HG02642 (cell line): ENCODE results near the gene TEAD3.
"Not testable (repeated sequence)": the region's sequence is repeated elsewhere in the genome, so short reads cannot be mapped to it uniquely, and the experiment has no call there.

Source experiments
- ATAC-seq: cut with Tn5 transposase; IDR thresholded peaks from one replicate; pipeline ENCODE4 v1.9.1; 2021; ENCODE audit warnings: mild to moderate bottlenecking; ENCODE audit not compliant: unreplicated experiment, poor library complexity

TEAD3 gene

DNA sequence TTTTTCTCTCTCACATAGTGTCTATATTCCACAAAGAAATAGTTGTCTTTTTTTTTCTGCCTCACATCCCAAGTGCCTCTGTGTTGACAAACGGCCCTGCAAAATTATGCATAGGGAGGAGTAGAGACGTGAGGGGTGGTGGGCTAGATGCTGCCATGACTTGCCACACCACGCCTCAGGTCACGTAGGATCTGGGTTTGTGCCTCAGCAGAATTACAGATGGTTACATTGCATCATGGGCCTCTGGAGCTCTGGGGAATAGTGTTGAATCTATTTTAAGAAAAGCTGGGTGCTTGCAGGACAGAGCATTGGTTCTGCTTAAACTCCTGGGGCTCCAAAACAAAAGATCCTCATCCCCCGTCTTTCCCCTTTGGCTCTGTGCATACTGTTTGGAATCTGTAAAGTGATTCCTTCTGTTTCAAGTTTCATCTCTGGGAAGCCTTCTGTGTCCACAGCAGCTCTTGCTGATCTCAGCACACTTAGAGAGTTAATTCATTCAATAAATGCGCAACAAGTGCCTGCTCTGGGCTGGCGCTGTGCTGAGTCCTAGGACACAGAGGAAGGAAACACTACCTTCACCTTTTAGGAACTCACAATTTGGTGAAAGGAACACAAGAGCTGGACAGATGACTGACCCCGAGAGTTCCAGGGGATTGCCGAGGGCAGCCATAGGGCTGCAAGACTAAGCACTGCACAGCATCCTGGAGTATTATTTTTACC lies 42.3 kb downstream of the TEAD3 start:
- ATAC-seq = no peak

DNA sequence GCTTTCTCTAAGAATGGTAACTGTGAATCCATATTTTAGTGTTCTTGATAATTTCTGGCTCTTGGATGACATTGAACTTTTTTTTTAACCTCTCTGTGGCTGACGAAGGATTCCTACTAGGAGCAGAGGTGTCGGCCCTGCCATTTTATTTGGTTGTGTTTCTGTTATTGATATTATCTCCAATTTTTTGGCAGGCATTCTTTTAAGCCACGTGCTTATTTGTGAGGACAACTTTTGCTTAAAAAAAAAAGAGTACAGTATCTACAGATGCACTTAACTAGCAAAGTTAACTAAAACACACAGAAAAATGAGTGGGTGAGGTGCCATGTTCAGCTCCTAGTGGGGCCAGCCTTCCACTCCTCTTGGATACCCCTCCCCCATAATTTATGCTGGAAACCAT lies 43.6 kb downstream of the TEAD3 start:
- no peak for ATAC-seq

DNA sequence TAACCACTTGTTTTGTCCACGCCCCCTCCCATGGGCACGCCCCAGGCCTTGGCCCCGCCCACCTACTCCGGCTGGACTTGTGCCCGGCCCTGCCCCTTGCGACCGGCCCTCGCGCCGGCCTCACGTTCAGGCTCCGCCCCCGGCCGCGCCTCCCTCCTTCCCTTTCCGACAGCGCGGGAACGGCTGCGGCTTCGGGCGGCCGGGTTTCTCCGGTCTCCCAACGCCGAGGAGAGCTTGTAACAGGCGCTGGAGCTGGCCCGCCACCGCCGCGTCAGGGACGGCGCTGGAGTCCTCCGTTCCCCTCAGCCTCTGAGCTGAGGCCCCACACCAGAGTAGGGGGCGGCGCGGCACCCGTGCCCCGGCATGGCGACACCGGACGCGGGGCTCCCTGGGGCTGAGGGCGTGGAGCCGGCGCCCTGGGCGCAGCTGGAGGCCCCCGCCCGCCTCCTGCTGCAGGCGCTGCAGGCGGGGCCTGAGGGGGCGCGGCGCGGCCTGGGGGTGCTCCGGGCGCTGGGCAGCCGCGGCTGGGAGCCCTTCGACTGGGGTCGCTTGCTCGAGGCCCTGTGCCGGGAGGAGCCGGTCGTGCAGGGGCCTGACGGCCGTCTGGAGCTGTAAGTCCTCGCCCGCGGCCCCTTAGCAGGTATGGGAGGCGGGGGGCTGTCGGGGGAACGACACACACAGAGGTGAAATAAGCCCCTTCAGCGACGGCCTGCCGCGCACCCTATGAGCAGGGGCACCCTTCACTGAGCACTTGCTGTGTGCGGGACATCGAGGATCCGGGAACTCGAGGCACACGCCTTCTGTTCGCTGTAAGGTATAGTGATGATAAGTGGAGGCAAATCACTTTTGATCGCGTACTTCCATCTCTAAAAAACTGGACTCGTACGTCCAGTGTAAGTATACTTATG lies 44.4 kb downstream of the TEAD3 start, which contains the start of gene FANCE:
Gene FANCE (plus strand): TSS at position 156 of the 908 bp plus-strand sequence. CDS start 208 bp downstream, at position 364.
- ATAC-seq = peak; percentile 93

DNA sequence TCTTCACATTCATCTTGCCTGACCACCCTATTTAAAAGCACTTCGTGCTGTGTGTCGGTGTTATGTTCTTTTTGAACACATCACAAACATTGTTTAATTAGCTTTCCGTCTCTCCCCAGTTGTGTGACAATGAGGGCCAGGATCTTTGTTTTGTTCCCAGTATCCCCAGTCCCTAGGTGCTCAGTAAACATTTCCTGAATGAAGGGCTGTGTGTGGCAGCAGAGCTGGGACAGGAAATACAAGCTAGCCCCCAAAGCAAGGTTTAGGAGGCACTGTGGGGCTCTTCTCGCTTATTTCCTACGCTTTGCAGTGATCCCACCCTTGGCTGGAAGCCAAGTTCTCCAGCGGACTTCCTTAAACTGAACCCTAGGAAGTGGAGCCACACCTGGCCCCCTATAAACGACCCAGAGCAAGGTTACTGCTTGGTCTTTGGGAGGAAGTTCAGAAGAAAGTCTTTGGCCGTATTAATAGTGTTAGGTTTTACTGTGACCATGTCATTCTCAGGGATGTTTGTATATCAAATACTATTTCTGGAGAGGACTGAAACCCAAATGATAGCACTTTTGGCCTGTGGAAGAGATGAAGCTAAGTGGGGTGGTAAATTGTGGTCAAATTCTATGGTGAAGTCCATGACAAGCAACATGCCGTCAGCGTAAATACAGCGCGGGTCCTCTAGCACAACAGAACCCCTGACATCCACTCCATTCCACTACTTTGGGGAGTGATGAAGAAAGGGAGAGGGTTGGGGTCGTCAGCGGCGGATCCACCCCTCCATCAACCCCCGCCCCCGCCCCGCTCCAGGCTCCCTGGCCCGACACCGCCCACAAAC lies 45.3 kb downstream of the TEAD3 start:
- no peak for ATAC-seq

DNA sequence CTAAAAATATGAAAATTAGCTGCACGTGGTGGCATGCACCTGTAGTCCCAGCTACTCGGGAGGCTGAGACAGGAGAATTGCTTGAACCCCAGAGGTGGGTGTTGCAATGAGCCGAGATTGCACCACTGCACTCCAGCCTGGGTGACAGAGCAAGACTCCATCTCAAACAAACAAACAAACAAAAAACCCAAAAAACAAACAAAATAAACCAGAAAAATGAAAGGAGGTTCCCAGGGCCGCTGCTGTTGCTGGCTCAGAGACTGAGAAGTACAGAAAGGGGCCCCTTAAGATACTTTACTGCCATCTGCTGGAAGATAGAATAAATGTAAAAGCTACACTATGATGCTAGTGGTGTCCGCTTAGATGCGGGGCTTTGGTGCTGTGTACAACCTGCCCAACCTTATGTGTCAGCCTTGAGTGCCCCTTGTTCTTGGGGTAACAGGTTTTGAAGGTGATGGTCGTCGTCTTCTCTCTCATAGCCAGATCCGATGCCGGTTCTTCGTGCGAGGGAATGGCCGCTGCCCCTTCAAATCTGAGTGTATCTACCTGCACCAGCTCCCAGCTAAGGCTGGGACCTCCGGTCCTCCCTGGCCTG lies 47.5 kb downstream of the TEAD3 start:
- no peak for ATAC-seq

DNA sequence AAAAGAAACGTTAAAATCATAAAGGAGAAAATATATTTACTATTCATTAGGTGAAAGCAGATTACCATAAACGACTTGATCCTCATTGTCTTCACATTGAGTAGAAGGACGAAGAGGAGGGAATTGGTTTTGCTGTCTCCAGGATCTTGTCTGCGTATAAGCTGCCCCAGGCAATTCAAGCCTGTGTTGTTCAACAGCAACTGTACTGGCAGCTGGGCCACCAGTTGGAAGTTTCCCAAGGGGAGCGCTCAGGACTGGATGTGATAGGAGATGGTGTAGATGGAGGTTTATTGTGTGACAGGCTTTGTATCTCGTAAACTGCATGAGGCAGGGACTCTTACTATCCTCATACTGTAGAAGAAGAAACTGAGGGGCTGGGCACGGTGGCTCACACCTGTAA lies 48.7 kb downstream of the TEAD3 start:
- ATAC-seq = no peak

DNA sequence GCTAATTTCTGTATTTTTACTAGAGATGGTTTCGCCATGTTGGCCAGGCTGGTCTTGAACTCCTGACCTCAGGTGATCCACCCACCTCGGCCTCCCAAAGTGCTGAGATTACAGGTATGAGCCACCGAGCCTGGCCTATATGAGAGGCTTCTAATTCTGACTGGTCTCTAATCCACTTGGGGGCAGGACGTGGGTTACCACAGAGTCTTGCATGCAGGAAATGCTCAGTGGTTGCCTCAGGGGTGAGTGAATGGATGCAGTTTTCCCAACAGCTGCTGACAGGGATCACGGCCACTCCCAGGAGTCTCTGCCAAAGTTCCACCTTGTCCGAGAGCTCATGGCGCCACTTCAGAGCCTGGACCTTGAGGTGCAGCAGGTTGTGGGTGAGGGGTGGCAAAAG lies 51.2 kb downstream of the TEAD3 start:
- ATAC-seq = no peak

DNA sequence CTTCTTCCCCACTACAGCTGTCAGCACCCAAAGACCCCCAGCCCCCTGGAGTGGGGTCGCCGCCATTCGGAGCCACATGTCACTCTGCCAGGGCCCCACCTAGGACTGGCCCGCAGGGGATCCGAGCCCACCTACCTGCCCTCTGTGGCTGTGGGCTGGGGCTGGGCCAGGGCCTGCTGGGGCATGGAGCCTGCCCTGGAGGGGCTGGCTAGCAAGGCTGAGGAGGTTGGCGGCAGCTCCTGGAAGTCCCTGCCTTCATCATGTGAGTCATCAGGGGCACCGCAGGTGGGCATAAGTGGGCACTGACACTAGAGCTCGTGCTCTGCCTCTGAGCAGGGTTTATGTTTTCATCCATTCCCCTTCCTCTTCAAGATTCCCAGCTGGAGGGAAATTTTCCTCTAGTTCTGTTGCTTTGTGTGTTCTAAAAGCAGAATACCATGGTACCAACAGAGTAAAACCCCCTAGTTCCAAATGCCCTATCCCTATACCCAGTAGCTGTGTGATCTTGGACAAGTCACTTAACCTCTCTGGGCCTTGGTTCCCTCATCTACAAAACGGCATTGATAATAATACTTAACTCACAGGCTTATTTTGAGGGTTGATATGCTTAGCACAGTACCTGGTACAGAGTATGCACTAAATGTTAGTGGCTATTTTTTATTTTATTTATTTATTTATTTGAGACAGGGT lies 53.4 kb downstream of the TEAD3 start:
- ATAC-seq = no peak

DNA sequence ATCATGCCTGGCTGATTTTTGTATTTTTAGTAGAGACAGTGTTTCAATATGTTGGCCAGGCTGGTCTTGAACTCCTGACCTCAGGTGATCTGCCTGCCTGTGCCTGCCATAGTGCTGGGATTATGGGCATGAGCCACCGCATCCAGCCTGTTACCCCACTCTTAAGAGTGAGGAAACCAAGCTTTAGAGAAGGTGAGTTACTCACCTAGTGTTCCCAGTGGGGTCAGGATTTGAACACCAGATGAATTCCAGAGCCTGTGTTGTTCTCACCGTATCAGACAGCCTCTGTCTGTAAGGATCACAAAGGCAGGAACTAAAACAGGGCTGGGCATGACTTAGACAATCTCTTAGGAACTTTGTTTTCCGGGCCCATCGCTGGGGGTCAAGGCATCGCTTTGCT lies 54.2 kb downstream of the TEAD3 start:
- no peak for ATAC-seq

DNA sequence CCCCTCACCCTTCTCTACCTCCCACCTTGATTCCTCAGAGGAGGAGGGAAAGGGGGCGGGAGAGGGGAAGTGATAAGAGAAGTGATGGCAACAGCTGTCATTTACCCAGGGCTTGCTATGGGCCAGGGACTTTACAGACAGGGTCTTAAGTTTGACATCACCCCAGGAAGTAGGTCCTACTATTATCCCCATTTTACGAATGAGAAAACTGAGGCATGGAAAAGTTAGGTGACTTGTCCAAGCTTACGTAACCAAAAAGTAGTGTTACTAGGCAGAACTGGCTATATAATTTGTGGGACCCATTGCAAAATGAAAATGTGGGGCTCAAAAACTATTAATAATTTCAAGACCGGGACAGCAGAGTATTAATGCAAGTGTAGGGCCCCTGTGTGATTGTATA lies 55.2 kb downstream of the TEAD3 start:
- ATAC-seq = no peak

DNA sequence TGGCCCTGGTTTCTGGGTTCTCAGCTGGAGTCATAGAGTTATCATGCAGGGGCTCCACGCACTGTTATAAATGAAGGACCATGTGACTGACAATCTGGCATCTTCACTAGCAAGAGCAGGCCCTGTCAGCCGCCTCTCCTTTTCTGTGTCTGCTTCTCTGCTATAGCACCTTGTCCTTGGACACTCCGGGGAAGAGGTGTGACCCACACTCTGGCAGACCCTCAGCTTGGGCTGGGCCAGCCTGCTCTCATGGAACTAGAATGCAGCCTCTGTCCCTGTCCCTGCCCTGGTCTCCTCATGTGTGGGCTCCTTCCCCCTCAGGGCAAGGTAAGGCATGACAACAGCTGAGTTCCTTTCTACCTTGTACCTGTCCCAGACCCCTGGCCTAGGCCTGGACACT lies 55.7 kb downstream of the TEAD3 start:
- no peak for ATAC-seq

DNA sequence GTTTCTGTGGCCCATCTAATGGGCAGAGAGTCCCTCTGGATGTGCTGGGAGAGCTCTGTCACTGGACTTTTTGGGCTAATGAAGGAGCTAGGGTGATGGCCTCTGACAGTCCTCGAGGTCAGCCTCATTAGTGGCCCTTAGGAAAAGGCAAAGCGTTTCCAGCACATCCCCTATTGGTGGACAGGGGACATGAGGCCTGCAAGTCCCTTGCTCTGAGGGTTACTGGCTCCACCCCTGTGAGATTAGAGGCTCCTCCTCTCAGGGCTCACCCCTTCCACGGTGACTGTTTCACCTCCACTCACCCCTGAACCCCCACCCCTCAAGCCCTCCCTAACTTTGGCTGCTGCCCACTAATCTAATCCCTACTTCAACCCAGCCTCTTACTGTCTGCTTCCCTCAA lies 57.6 kb downstream of the TEAD3 start:
- ATAC-seq = no peak

DNA sequence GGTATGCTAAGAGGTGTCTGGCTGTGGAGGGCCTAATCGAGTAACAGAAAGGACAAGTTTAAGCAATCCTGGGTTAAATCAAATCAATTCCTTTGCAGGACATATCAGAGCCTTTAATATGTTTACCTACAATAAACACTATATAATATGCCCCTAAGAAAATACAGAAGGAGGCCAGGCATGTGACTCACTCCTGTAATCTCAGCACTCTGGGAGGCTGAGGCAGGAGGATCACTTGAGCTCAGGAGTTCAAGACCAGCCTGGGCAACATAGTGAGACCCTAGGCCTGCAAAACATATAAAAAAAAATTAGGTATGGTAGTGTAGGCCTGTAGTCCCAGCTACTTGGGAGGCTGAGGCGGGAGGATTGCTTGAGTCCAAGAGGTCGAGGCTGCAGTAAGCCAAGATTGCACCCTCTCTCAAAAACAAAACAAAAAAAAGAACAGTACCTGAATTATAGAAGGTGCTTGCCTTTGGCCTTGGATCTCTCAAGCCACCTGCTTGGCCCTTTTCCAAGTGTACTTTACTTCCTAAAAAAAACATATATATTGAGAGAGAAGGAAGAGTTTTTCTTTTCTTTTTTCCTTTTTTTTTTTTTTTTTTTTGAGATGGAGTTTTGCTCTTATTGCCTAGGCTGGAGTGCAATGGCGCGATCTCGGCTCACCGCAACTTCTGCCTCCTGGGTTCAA lies 58.4 kb downstream of the TEAD3 start:
- not testable (repeated sequence) for ATAC-seq

DNA sequence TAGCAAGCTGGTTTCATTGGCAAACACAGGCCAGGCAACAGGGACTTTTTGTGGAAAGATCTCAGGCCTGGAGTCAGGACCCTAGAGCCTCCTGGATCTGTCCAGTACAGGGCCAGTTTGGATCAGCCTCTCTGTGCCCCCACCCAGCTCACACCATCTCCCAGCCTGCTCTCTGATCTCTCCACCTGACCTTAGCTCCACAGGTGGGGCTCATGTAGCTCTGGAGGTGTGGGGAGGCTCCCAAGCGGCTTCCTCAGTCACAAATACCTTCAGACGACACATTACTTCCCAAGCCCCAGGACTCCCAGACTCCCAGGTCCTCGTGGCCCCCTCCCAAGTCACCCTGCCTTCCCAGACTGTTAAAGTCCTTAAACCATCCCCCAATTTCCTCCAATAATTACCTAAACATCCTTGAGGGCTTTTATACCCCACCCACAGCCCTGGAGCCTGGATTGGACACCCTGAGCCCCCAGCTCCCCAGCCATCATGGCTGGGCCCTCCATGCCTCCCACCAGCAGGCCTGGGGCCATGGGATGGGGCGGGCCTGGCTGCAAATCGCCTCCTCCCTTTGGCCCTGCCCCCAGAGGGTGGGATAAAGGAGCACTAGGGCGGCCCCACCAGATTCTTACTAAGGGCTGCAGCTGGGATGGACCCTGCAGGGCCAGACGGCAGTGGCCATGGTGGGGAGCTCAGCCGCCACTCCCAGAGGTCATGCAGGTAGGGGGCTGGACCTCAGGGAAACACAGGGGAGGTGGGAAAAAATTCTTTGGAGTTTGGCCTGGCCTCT lies 60.6 kb downstream of the TEAD3 start:
- no peak for ATAC-seq

DNA sequence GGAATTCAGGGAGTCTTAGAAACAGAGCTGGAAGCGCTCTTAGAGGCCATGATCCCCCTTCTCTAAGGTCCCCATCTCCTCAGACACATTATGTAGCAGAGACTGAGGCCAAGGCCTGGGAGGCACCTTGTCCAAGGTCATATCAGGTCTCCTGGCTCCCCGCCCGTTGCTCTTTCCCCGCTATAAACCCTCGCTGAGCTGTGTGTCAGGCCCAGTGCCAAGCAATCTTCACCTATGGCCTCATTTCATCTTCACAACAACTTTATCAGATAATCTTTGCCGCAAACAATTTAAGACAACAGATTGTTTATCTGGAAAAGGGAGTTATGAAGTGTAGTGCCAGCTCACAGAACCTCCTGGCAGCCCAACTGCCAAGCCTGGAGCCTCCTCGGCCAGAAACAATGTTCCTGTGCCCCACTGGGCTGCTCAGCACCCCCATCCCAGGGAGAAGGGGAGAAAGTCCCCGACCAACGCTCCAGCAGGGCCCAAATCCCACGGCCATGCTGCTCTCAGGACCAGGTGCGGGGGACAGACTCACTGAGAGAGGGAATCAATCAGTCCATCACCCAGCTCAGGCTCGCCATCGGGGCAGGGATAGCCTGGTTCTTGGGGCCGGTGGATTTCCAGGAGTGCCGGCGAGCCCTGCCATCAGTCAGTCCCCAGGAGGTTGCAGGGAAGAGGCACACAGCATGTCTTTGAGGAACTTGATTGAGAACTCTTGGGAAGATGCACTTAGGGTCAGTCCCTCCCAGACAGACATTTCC lies 61.6 kb downstream of the TEAD3 start:
- ATAC-seq = no peak

DNA sequence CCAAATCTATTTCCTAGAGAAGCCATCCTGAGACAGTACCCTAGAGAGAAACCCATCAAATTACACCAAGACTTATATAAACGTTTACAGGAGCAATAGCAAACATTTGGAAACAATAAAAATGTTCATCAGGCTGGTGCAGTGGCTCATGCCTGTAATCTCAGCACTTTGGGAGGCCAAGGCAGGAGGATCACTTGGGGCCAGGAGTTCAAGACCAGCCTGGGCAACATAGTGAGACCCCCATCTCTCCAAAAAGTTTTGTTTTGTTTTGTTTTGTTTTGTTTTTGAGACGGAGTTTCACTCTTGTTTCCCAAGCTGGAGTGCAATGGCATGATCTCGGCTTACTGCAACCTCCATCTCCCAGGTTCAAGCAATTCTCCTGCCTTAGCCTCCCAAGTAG lies 64.2 kb downstream of the TEAD3 start:
- not testable (repeated sequence) for ATAC-seq

DNA sequence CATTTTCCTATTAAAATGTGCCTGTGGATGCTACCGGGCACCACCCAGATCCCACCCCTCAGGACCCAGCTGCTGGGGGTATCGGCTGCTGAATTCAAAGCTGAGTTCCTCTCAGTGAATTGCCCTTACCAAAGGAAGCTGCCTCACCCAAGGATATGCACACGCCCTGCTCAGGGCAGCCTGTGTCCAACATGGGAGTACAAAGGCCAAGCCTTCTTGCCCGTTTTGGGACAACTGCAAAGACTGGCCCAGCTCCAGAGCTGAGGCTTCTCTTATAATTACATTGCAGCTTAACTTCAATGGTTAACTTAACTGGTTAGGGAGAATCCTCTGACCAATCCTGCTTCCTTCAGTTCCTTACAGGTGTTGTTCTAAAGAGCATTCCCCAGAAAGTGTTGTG lies 64.6 kb downstream of the TEAD3 start:
- ATAC-seq = no peak

DNA sequence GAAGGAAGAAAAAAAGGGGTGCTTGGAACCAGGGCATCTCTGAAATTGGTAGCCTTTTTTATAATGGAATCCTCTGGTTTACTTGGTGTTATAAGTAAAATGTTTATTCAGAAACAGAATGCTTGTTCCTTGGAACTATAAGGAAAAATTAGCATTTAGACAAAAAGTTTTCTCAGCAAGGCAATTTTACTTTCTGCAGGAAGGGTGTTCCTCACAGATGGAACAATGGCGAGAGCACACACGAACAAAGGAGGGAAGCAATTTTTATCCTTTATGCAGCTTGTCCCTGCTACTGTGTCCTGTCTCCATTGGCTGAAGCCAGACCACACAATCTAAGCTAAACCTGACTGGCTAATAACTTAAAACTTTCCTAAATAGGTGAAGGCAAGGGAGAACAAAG lies 67.4 kb downstream of the TEAD3 start:
- no peak for ATAC-seq
